Fibroblast of pulmonary artery (primary cell): ENCODE measurements around the gene MIA2.

Experiments used
- DNase-seq: peaks from one replicate; pipeline ENCODE4 v3.0.0-alpha.2; 2010; ENCODE audit warnings: low read depth
- H3K4me3 ChIP-seq: replicated peaks from 2 replicates; pipeline ENCODE4 v1.5.1; 2011; ENCODE audit warnings: low read depth, mild to moderate bottlenecking, control low read depth, low read length, moderate library complexity
- TF ChIP-seq, protein P1 (sequence below): IDR thresholded peaks from 2 replicates; pipeline ENCODE4 v1.5.1; 2011; ENCODE audit warnings: mild to moderate bottlenecking, control low read depth, low read length, inconsistent platforms; ENCODE audit errors: missing control alignments

MIA2 gene

DNA sequence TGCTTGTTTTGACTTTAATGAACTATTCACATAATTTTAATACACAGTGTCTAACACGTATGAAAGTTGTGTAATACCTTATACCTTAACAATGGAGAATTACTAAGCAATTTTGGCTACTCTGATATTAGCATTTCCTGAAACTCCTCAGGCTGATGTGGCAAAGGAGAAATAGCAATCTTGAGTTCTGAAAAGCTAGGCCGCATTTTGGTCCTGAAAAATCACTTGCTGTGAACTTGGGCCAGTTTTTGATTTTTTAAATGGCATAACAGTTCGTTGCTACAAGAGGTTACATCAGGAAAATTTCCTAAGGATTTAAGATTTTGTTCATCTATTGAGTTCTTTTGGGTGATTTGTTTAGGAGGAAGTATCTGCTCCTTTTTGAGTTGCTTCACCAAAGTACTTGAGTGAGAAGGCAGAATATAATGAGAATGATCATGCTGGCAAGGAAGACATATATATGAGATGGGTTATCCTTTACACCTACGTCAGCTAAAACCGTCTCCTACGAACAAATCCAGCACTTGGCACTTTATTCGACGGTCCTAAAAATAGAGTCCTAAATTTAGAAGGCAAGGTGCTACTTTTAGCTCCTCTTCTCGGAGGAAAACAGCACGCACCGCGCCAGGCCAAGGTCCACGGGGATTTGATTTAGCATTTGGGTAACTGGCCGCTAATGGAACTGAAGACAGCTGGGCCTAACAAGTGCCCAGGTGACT is 32.2 kb downstream of the MIA2 start:
- peak; percentile 66 for DNase-seq
- TF ChIP-seq, protein P1, sequence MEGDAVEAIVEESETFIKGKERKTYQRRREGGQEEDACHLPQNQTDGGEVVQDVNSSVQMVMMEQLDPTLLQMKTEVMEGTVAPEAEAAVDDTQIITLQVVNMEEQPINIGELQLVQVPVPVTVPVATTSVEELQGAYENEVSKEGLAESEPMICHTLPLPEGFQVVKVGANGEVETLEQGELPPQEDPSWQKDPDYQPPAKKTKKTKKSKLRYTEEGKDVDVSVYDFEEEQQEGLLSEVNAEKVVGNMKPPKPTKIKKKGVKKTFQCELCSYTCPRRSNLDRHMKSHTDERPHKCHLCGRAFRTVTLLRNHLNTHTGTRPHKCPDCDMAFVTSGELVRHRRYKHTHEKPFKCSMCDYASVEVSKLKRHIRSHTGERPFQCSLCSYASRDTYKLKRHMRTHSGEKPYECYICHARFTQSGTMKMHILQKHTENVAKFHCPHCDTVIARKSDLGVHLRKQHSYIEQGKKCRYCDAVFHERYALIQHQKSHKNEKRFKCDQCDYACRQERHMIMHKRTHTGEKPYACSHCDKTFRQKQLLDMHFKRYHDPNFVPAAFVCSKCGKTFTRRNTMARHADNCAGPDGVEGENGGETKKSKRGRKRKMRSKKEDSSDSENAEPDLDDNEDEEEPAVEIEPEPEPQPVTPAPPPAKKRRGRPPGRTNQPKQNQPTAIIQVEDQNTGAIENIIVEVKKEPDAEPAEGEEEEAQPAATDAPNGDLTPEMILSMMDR = no peak
- peak overlapping the region; percentile 97 for H3K4me3 ChIP-seq

DNA sequence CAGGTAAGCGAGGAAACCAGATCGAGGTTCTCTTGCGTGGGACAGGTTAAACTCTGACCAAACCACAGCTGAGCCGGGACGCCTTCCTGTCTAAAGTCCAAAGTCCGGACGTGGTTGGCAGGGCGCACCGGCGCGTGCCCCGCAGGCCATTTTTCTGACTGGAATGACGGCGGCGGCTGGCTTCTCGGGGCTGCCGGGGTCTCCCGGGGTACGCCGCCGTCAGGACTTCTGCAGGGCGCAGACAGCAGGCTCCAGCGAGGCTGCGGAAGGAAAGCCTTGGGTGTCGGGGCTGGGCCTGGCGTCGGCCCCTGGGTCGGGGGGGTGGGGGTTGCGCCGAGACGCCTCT is 32.8 kb downstream of the MIA2 start:
- peak; percentile 47 for DNase-seq
- TF ChIP-seq, protein P1 = no peak
- peak overlapping the region; percentile 97 for H3K4me3 ChIP-seq

DNA sequence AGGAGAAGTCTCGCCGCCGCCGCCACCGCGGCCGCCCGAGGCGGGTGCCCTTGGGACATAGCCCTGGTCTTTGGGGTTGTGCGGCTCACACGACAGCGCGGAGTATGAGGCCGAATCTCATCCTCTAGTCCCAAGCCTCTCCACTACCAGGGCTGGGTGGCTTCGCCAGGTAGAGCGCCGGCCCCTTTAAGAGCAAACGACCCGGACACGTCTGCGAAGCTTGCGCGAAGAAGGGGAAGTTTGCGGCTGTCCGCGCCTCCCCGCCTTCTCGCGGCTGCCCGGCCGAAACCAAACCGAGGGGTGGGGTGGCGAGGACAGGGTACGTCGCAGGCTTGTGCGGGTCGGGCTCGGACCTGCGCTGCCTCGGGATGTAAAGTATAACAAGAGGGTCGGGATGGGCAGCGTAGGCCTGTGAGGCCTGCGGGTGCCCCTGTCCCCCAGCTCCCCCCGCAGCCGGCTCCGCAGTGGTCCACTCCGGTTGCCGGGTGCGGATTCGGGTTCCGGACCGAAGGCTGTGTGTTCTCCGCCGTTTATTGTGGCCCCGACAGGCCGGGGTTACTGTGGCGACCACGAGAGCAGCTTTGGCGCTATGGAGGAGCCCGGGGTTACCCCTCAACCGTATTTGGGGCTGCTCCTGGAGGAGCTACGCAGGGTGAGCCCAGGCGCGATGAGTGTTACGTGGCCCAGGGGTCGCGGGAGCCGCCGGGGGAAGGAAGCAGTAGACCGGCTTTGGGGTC is 33.3 kb downstream of the MIA2 start:
- peak; percentile 85 for DNase-seq
- TF ChIP-seq, protein P1 = no peak

DNA sequence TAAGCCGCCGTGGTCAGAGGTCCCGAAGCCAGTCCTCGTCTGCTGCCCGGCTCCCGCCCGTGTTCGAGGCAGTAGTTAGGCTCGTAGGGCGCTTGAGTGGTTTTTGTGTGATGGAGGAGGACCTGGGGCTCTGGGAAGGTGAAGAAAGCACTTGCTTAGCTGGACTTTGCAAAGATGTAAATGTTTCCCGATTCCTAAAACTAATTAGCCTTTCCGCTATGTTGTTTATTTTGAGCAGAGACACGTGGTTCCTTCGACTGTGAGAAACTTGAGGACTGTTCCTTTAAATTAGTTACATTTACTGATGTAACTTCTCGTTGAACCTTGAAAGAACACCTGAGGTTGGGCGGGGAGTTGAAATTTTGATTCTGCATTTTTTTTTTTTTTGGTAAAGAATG is 33.9 kb downstream of the MIA2 start:
- H3K4me3 ChIP-seq = peak overlapping the region; percentile 97
- no peak for DNase-seq
- TF ChIP-seq, protein P1 = no peak

More for the DNA sequence above, 33.3 kb downstream of the MIA2 start:
- peak overlapping the region; percentile 97 for H3K4me3 ChIP-seq

DNA sequence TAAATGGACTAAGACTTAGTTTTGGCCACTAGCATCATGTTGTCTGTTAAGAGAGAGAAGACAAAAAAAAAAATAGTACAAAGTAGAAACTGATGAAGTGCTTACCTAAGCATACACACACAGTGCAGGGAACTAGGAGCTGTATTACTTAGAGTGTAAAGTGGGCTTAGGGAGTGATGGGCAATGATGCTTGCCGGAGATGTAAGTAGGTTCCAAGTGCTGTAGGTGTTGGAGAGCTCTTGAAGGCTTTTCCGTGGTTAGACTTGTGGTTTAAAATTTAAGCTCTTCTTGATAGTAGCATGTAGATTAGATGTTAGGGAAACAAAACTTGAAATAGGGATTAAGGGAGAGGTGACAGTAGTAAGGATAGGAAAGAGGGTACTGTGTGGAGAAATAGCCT is 34.7 kb downstream of the MIA2 start:
- DNase-seq = peak; percentile 26
- peak overlapping the region; percentile 97 for H3K4me3 ChIP-seq
- TF ChIP-seq, protein P1 = no peak

DNA sequence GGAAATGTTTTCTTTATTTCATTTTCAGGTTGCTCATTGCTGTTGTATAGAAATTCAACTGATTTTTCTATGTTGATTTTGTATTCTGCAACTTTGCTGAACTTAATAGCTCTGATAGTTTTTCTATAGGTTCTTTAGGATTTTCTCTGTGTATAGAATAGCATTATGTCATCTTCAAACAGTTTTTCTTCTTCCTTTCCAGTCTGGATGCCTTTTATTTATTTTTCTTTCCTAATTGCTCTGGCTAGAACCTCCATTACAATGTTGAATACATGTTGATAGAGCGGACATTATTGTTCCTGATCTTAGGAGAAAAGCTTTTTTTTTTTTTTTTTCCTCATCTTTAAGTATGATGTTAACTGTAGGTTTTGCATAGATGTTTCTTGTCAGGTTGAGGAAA is 39.2 kb downstream of the MIA2 start:
- TF ChIP-seq, protein P1 = no peak
- no peak overlapping the region for H3K4me3 ChIP-seq
- no peak for DNase-seq
